GM12872 (cell line): ENCODE measurements around the gene UTP18.

Experiments
- CTCF ChIP-seq: IDR thresholded peaks from 3 replicates; pipeline ENCODE4 v1.5.1; 2011; ENCODE audit warnings: low read depth, mild to moderate bottlenecking, low read length, moderate library complexity; ENCODE audit not compliant: insufficient read depth

The UTP18 gene

GRCh38 chr17:51251010-51251409 is 9.3 kb upstream of the UTP18 start:
- no peak for TF ChIP-seq CTCF

GRCh38 chr17:51255673-51256072 is 4.7 kb upstream of the UTP18 start:
- TF ChIP-seq CTCF = no peak

GRCh38 chr17:51256101-51256500 is 4.2 kb upstream of the UTP18 start:
- TF ChIP-seq CTCF = no peak

- no peak for TF ChIP-seq CTCF
Measured at GRCh38 chr17:51257150-51258081, 2.9 kb upstream of the UTP18 start.

GRCh38 chr17:51258756-51259563 is 1.4 kb upstream of the UTP18 start:
- no peak for TF ChIP-seq CTCF

- TF ChIP-seq CTCF = no peak
Measured at GRCh38 chr17:51259564-51260236, 646 bp upstream of the UTP18 start, which contains the start of gene MBTD1. MBTD1 (minus strand) TSS chr17:51260049; CDS start chr17:51225161, 34,888 bp downstream.
